Lower leg skin (tissue), 4 donors: ENCODE data around the gene DYNC1I1. TPM values are rescaled to one million over a fixed set of nuclear protein-coding genes. Genes with fewer than 3 reads are reported as not detected.
"Not testable (repeated sequence)": the region's sequence is repeated elsewhere in the genome, so short reads cannot be mapped to it uniquely, and the experiment has no call there.

Experiments
- DNase-seq, 2 donors: peaks; one replicate each; pipeline ENCODE4 v3.0.0-alpha.2; 2019; ENCODE audit warnings: low spot score in 2 of 2
- H3K4me3 ChIP-seq: fragments of 200-600 bp; sonication (generic); 2 replicates; pipeline ENCODE4 v1.5.1; 2017; ENCODE audit warnings: mild to moderate bottlenecking, low read depth; ENCODE audit not compliant: poor library complexity, severe bottlenecking
- POLR2A ChIP-seq, 2 donors: fragments of 450-650 bp; IDR thresholded peaks; one replicate each; pipeline ENCODE4 v1.6.1; 2016 to 2017; ENCODE audit warnings: antibody characterized with exemption in 2 of 2, mild to moderate bottlenecking in 1 of 2, moderate library complexity in 1 of 2
- WGBS, 2 donors: methylation state at CpG; one replicate each; pipeline ENCODE4 v1.1.5; 2018; 5-methylcytosine and 5-hydroxymethylcytosine counted together
- intact Hi-C: fragments of 100-400 bp; cut with DNase I; formaldehyde crosslinking; loops from one replicate; pipeline ENCODE4 v1.15.0; 2023; ENCODE audit warnings: low total_unique reads
- total RNA-seq, 4 donors: library from RNA; depleted of rRNA; stranded (reverse); fragments of >200 nt; gene quantifications; one replicate each; pipeline ENCODE4 v1.1.0, GENCODE V29; 2016
- TF ChIP-seq, protein P1 (sequence below), 3 donors: fragments of 450-650 bp; IDR thresholded peaks; one replicate each; pipeline ENCODE4 v1.5.1; 2016; ENCODE audit warnings: antibody characterized with exemption in 3 of 3, mild to moderate bottlenecking in 3 of 3, moderate library complexity in 2 of 3

Gene DYNC1I1
- total RNA-seq, 4 donors from 2014 or later, result 0.97 to 7.6 (median 3.7) TPM

DNA sequence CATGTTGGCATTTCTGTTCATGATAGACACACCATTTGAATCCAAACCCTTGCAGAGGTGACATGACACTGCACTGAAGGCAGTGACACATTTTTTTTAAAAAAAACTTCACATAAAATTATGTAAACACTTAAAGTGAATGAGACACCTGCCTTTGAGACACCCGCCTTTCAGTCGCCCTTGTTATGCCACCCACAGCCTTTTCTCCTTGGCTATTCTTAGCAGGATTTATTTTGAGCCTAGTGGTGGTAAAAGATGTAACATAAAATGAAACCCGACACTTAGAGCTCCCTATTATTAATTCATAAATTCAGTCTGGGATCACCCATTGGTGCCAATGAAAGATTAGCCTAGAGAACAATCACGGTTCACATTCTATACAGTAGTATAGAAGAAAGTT is 161.3 kb downstream of the DYNC1I1 start:
- TF ChIP-seq, protein P1, sequence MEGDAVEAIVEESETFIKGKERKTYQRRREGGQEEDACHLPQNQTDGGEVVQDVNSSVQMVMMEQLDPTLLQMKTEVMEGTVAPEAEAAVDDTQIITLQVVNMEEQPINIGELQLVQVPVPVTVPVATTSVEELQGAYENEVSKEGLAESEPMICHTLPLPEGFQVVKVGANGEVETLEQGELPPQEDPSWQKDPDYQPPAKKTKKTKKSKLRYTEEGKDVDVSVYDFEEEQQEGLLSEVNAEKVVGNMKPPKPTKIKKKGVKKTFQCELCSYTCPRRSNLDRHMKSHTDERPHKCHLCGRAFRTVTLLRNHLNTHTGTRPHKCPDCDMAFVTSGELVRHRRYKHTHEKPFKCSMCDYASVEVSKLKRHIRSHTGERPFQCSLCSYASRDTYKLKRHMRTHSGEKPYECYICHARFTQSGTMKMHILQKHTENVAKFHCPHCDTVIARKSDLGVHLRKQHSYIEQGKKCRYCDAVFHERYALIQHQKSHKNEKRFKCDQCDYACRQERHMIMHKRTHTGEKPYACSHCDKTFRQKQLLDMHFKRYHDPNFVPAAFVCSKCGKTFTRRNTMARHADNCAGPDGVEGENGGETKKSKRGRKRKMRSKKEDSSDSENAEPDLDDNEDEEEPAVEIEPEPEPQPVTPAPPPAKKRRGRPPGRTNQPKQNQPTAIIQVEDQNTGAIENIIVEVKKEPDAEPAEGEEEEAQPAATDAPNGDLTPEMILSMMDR (IDR thresholded peaks at IDR 0.05), result no peak
- no peak for TF ChIP-seq POLR2A (IDR thresholded peaks at IDR 0.05)
- intact Hi-C loops, result no loop called here
- DNase-seq, result no peak
- no peak overlapping the region for H3K4me3 ChIP-seq
- 73 to 78% methylated on average over 4 of the region's 4 CpGs for WGBS, 2 donors

DNA sequence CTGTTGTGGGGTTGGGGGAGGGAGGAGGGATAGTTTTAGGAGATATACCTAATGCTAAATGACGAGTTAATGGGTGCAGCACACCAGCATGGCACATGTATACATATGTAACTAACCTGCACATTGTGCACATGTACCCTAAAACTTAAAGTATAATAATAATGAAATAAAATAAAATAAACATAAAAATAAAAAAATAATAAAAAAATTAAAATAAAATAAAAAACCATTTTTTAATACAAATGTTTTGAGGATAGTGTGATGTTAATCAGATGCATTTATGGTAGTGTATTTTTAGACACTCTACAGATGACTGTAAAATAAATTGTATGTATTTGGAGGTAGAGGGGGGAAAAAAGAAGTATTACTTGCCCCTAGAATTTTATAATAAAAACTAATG is 172.5 kb downstream of the DYNC1I1 start:
- DNase-seq, H3K4me3 ChIP-seq, intact Hi-C loops: not testable (repeated sequence)
- 44 to 94% methylated on average over 1 of the region's 1 CpG for WGBS, 2 donors

DNA sequence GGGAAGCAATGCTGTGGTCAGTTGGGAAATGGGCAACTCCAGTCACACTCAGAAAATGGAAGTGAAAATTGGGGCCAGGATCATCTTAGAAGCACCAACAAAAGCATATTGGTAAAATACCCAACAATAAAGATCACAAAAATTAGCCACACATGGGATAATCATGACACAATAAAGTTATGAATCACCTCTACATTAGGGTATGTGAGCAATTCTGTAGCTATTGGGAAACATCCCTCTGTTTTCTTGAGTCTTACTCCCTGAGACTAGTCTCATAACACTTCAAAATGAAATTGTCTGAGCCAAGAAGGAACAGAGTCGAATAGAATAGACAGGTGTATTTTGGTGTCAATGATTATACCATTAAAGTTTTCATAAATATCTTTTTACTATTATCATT is 178.3 kb downstream of the DYNC1I1 start:
- DNase-seq, result no peak
- intact Hi-C loops, result no loop called here
- WGBS, 2 donors, result 77 to 90% methylated on average over 1 of the region's 1 CpG

DNA sequence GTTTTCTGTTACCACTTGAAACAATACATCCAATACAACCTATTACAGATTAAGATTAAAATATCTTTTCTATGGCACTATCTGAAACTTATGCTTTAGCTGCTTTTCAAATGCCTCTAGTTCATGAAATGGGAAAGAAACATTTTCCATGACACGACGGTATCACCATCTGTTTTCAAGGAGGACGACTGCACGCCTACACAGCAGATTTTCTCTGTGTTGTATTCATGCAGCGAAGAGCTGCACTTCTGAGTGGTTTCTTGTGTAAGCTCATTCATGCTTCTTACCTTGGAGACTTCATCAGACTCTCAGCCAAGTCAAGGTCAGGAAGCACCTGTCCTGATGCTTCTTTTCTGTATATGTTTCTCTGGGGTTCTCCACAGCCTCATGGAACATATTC is 179.2 kb downstream of the DYNC1I1 start:
- no peak for TF ChIP-seq POLR2A (IDR thresholded peaks at IDR 0.05)
- H3K4me3 ChIP-seq, result no peak overlapping the region
- no peak for DNase-seq
- WGBS, 2 donors, result 66 to 75% methylated on average over 5 of the region's 5 CpGs
- intact Hi-C loops, result no loop called here

More for the DNA sequence above, 178.3 kb downstream of the DYNC1I1 start:
- H3K4me3 ChIP-seq, result no peak overlapping the region
- TF ChIP-seq, protein P1 (IDR thresholded peaks at IDR 0.05), result no peak
- TF ChIP-seq POLR2A (IDR thresholded peaks at IDR 0.05), result no peak

DNA sequence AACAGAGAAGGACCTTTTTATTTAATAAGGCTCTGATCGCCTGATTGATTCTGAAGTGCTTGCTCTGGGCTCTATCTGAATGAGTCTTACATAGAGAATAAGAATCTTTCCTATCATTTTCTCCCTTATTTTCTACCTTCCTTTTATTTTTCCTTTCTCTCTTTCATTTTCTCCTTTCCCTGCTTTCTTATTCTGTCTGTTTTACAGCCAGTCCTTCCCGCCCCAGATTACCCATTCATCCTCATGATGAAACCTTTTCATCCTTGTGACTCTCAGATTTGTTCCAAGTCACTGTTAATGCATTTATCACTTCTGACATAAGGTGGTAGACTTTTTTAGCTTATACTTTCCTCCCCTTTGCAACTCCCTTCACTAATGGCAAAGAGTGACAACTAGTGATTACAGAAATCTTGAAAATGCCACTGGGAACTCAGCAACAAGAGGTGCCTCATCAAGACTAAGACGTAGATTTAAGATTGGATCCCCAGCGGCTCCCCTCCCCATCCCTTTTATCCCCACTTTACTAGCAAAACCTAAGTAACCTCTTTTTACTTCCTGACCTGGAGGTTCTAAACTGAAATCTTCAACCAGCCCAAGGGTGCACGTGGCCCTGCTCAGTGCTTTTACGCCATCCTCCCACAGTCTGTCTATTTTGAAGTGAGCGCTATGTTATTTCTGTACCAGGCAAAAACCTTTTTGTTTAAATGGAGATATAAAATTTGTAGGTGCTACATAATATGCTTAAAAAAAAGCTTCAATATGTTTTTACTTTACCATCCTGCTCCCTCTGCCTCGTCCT is 179.8 kb downstream of the DYNC1I1 start:
- 86 to 89% methylated on average over 8 of the region's 8 CpGs for WGBS, 2 donors
- no peak overlapping the region for H3K4me3 ChIP-seq
- intact Hi-C loops, result no loop called here
- DNase-seq, result no peak
- TF ChIP-seq POLR2A (IDR thresholded peaks at IDR 0.05), result no peak
- TF ChIP-seq, protein P1 (IDR thresholded peaks at IDR 0.05), result no peak

DNA sequence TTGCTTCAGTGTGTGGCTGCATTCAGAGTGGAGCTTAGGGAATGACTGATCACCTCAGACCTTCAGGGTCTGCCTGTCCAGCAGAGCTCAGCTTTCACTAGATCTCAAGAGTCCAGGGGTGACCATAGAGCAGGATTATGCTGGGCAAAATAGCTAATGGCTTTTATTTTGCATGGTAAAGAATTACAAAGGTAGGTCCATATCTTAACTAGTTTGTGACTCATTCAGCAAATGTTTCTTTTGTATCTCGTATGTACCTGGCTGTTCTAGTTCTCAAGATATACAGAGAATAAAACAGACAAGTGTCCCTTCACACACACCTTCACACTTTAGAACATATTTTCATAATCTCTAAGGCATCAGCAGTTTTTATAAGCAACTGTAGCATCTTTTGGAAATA is 180.5 kb downstream of the DYNC1I1 start:
- H3K4me3 ChIP-seq, result no peak overlapping the region
- DNase-seq, result no peak
- WGBS, 2 donors, result 50 to 55% methylated on average over 1 of the region's 1 CpG
- intact Hi-C loops, result no loop called here
- no peak for TF ChIP-seq POLR2A (IDR thresholded peaks at IDR 0.05)
- TF ChIP-seq, protein P1 (IDR thresholded peaks at IDR 0.05), result no peak

DNA sequence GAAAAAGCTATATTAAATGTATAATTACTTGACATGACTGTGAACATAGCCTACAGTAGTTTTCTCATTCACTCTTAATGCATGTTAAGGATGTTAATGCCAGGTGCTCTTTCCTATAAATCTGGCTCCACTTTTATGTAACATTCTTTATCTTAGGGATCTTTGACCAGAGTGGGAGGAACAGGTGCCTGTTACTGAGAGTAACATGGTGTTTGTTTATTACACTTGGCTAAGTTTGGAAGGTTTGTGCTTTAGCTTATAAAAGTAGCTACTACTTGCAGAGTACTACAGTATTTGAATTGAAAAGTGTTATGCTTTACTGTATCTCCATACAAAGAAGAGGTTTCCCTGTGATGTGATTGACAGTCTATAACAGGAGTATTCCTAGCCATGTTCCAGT is 183.4 kb downstream of the DYNC1I1 start:
- DNase-seq, result no peak
- intact Hi-C loops, result no loop called here
- H3K4me3 ChIP-seq, result no peak overlapping the region
- TF ChIP-seq POLR2A (IDR thresholded peaks at IDR 0.05), result no peak
- TF ChIP-seq, protein P1 (IDR thresholded peaks at IDR 0.05), result no peak
